ENCODE data around the gene ERICH3.
"Not testable (repeated sequence)": the region's sequence is repeated elsewhere in the genome, so short reads cannot be mapped to it uniquely, and the experiment has no call there.

ERICH3 gene

GRCh38 chr1:74677926-74678325 is 4.3 kb upstream of the ERICH3 start:
- DNase-seq (ENCODE audit: low spot score): no peak

GRCh38 chr1:74674278-74675048 is 871 bp upstream of the ERICH3 start:
- DNase-seq (ENCODE audit: low spot score): no peak

GRCh38 chr1:74670866-74671265 is 2.7 kb downstream of the ERICH3 start:
- DNase-seq (ENCODE audit: low spot score): not testable (repeated sequence)

GRCh38 chr1:74654708-74655107 is 18.9 kb downstream of the ERICH3 start:
- DNase-seq (ENCODE audit: low spot score): no peak

GRCh38 chr1:74652711-74653139 is 20.9 kb downstream of the ERICH3 start:
- DNase-seq (ENCODE audit: low spot score): no peak

- DNase-seq (ENCODE audit: low spot score): no peak
Measured at GRCh38 chr1:74650561-74650960, 23.0 kb downstream of the ERICH3 start.

- no peak for DNase-seq (ENCODE audit: low spot score)
Measured at GRCh38 chr1:74641876-74642275, 31.7 kb downstream of the ERICH3 start.

GRCh38 chr1:74641161-74641560 is 32.4 kb downstream of the ERICH3 start:
- no peak for DNase-seq (ENCODE audit: low spot score)

GRCh38 chr1:74637296-74637695 is 36.3 kb downstream of the ERICH3 start:
- DNase-seq (ENCODE audit: low spot score): peak; percentile 3

GRCh38 chr1:74629283-74629682 is 44.3 kb downstream of the ERICH3 start:
- DNase-seq (ENCODE audit: low spot score): no peak

GRCh38 chr1:74623716-74624115 is 49.9 kb downstream of the ERICH3 start:
- no peak for DNase-seq (ENCODE audit: low spot score)

GRCh38 chr1:74620242-74620641 is 53.4 kb downstream of the ERICH3 start:
- DNase-seq (ENCODE audit: low spot score): no peak

GRCh38 chr1:74618974-74619373 is 54.6 kb downstream of the ERICH3 start:
- no peak for DNase-seq (ENCODE audit: low spot score)

- no peak for DNase-seq (ENCODE audit: low spot score)
Measured at GRCh38 chr1:74613894-74614293, 59.7 kb downstream of the ERICH3 start.

- no peak for DNase-seq (ENCODE audit: low spot score)
Measured at GRCh38 chr1:74611887-74612286, 61.7 kb downstream of the ERICH3 start.

- DNase-seq (ENCODE audit: low spot score): no peak
Measured at GRCh38 chr1:74610961-74611360, 62.6 kb downstream of the ERICH3 start.

GRCh38 chr1:74609810-74610371 is 63.7 kb downstream of the ERICH3 start:
- DNase-seq (ENCODE audit: low spot score): no peak

GRCh38 chr1:74596717-74597116 is 76.9 kb downstream of the ERICH3 start:
- DNase-seq (ENCODE audit: low spot score): no peak

GRCh38 chr1:74593887-74594866 is 79.4 kb downstream of the ERICH3 start:
- DNase-seq (ENCODE audit: low spot score): no peak

GRCh38 chr1:74592580-74593355 is 80.8 kb downstream of the ERICH3 start:
- peak; percentile 13 for DNase-seq (ENCODE audit: low spot score)

- DNase-seq (ENCODE audit: low spot score): no peak
Measured at GRCh38 chr1:74591949-74592348, 81.6 kb downstream of the ERICH3 start.

GRCh38 chr1:74590288-74590687 is 83.3 kb downstream of the ERICH3 start:
- no peak for DNase-seq (ENCODE audit: low spot score)

Measured in cerebellar cortex (tissue), 1 donor.